HuH-7.5 (cell line): ENCODE data around the gene ZBTB20.

Experiments
- DNase-seq: peaks from one replicate; pipeline ENCODE4 v3.0.0; 2011; ENCODE audit warnings: low spot score

The ZBTB20 gene

DNA sequence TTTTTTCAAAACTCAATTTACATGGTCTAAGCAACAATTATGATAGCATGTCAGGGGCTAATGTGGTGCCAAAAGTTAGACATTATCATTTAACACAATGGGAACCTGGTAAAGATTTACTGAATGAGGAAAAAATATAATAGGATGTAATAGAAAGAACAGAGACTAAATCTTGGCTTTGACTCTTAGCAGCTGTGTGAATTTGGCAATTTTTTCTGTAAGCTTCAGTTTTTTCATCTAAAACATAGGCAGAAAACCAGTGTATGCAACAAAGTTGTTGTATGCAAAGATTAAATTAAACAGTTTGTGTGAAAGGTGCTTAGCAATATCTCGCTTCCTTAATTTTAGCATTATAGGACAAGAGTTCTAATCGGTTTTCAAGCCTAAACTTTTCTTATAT, 57.6 kb downstream of the ZBTB20 start:
- DNase-seq, result no peak

DNA sequence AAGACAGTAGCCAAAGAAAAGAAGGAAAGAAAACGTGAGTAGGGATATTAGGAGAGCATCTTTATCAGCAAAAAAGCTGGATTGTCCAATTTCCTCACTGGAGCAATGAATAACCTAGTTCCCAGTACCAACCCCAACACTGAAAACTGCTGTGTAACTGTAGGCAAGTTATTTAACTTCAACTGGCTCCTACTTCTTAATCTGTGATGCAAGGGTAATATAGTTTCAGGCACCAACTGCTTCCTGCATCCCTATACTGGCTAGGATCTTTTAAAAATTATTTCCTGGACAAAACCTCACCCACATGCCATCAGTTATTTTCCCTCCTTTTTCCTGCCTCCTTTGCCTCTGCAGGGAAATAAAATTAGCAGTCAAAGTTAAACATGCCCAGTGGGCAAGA, 59.6 kb downstream of the ZBTB20 start:
- DNase-seq, result no peak

DNA sequence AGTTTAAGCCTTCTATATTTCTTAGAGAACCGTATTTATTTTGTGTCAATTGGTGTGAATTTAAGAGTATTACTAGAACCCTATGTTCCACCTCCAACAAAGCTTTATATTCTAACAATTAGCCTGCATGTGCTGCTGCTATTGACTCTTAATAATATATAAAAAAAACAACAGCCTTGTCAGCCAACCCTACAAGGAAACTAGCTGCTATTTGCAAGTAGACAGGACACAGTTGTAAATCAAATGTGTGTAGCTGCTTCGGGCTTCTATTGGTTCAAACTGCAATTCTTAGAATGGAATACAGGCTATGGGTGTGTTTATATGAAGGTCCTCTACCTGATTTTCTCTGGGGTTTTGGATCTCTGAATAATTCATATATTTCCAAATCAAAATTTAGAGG, 60.7 kb downstream of the ZBTB20 start:
- DNase-seq, result no peak

DNA sequence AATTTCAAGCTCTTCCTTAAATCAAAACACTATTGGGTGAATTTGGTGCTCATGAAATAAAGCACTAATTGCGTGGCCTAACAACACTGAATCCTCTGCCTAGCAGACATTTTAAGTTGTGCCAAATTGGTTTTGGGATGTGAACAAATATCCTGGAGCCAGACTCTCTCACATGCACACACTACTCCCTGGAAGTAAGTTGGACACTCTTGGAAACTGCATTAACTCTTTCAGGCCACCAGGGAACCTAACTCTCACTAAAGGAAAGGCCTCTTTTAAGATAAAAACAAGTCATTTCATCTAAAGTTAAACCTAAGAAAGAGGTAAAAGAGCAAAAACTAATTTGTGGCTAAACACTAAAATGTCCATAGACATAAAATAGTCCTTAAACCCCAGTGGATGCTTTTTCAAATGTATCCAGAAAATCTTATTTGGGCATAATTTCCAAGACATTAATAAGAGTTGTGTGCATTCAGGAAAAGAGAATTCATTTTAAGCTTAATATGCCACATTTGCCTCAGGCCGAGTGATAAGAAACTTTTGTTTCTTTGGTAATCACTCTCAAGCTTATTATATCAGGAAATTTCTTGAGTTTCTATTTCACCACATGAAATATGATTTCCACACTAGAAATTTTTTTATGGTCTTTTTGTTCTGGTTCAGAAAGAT, 61.8 kb downstream of the ZBTB20 start:
- no peak for DNase-seq

DNA sequence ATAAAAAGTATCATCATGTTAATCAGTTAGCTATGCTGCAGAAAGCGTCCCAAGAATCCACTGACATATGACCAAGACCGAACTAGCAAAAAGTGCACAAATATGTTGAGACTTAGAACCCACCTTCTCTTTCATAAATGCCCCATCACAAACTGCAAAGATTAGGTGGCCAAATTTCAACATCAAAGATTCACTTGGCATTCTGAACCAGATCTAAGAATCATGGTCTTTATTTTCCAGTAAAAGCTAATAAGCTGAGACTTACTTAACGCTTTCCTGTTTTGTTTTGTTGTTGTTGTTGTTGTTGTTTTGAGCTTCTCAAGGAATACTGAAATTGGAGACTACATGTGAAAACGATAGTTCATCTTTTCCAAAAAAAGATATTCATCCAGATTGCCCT, 62.4 kb downstream of the ZBTB20 start:
- no peak for DNase-seq

DNA sequence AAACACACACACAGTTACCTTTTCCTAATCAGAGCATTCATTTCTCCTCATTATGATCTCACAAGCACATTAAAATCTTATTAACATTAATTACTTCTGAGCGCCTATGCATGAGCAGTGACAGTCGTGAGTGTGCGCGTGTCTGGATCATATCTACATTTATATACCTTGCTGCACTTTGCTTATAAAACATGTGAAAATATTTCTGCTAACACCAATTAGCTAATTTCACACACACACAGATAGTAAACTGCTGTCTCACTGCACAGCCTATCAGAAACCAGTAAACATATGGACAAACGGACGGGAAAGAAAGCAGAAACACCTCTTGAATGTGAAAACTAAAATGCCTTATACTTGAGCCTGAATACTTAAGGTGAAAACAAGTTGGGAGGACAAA, 64.8 kb downstream of the ZBTB20 start:
- DNase-seq, result no peak

DNA sequence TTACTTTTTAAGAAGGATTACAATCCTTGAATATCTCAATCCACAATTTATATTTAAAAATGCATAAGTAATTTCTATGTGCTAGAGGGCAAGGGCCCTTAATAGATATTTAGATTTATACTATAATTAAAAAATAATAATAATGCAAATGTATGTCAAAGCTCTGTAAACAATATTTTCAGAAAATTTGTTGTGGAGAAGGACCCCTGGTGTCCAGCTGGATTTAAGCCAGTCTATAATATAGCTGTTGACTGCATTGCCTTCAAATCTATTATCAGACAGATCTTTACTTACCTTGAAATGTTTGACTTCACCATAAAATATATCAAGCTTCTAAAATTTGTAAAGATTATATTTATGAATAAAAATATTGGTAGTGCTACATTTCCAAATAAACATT, 65.6 kb downstream of the ZBTB20 start:
- DNase-seq, result no peak

DNA sequence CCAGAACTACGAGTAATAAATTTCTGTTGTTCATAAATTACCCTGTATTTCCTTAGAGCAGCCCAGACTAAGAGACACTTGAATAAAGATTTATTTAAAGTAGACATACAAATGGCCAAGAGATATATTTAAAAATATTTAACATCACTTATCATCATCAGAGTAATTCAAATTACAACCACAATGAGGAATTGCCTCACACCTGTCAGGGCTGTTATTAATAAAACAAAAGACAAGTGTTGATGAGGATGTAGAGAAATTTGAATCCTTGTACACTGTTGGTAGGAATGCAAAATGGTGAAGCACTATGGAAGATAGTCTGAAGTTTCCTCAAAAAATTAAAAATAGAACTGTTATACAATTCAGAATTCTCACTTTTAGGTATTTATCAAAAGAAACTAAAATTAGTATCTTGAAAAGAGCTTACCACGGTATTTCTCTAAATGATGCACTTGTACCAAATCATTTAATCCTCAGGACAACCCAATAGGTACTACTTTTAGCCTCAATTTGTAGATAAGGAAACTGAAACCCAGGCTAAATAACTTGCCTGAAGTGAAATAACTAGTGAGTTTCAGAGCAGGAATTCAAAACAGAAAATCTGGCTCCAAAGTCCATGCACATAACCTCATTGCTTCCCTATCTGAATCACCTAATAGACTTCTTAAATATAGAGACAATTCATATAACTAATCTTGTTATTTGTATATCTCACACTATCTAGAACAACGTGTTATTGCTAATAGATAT, 69.4 kb downstream of the ZBTB20 start:
- DNase-seq, result no peak

DNA sequence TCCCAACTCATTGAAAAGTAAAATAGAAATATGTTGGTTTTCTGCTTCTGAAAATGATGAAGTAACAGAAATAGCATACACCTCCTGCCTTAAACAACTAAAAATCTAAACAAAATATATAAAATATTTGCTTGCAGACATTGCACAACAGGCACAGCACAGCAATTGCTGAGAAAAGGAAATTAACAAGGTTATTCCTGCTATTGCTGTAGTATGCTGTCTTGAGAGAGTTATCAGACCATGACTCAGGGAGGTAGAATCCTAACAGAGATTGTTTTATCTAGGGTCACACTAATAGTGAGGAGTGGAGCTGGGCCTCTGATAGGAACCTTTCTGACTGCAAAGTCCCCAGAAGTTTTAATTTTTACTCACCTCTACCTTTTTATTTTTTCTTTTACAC, 72.6 kb downstream of the ZBTB20 start:
- DNase-seq, result no peak

DNA sequence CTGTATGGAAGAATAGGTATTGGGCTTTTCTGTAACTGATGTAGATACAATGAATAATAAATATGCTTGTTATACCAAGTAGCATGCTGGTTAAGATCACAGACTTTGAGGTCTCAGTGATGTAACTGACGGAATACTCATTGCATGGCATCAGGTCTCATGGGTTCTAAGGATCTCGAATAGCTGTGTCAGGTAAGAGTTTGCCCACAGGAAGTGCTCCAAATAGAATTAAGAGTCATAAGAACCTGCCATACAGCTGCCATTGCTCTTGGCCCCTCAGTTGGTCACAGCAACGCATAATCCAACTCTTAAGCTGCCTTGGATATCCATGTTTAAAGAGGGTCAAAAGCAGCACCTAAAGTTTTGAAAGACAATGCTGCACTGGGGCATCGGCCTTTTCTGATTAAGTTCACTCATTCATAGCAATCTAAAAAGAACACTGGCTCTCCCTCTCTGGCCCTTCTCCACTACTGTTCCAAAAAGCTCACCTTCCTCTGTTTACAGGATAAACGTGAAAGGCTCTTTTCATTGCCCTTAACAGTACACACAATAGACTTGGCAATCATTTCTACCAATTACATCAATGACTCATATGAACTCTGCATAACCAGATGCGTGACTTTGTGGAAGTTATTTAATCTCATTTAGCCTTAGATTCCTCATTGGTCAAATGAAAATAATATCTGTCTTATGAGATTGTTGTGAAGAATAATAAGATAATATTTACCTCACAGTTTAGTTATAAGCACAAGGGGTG, 74.6 kb downstream of the ZBTB20 start:
- DNase-seq, result no peak

DNA sequence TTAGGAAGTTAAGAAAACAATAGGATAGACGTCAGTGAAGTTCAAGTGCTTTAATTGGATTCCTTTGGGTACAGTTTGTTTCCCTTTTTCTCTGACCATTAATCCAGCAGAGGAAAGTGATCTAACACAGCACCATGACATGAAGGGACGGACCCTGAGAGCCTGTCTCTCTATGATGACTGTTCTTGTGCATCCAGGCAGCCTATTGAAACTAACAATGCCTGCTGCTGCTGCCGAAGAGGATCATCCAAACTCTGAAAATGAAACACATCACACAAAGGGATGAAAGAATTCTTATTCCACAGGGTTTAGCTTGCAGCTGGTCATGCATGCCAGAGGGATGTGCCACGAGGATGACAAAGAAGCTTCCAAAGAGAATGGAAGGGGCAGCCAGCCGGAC, 75.5 kb downstream of the ZBTB20 start:
- DNase-seq, result no peak

DNA sequence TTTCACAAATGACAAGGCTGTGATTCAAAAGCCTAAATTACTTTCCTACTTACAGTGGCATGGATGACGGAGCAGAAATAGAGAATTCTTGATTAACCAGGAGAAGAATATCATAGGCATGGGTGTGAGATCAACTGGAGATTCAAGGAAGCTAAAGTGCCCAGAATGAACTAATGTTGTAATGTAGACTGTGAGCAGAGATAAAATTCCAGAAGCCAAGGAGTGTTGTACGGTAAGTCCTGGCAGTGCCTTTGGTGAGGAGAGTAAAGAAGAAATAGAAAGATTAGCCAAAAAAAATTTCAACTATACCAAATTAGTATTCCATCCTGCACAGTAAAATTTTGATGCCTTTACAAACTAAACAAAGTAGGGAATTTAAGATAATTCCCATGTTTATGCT, 75.9 kb downstream of the ZBTB20 start:
- no peak for DNase-seq

DNA sequence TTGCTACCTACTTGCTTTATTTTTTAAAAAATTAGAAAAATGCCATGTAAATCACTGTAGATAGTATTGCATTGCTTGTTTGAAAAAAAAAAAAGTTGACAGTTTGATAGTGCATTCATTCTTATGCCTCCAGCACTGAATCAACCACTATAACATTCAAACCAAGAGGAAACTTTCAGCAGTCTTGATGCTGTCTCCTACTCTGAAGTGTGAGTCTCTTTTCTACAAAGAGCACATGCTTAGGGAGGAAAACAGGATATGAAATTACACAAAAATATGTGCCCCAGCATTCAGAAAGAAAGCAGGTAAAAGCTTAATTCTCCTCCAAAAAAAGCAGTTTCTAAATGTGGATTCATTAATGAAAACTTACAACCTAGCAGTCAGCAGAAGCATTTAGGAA, 78.3 kb downstream of the ZBTB20 start:
- DNase-seq, result no peak

DNA sequence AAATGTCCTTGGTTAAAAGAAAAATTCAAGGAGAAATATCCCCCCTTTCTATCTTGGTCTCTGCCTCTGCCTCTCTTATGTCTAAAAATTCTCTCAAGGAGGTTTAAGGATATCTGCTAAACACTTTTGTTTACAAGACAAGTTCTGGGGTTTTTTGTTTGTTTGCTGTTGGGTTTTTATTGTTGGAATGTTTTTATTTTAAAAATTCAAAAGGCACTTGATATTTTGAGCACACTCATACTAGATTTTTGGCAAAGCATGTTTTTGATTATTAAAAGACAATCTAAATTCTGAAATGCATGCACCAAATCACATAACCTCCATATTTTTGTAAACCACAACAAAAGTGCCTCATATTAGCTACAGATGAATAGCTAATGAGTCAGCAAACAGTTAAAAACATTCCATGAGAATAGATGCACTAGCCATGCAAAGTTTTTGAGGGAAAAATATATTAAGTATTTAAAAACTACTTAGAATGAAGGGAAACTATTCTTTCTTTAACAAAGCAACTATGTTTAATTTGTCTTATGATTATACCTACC, 84.6 kb downstream of the ZBTB20 start:
- DNase-seq, result no peak

DNA sequence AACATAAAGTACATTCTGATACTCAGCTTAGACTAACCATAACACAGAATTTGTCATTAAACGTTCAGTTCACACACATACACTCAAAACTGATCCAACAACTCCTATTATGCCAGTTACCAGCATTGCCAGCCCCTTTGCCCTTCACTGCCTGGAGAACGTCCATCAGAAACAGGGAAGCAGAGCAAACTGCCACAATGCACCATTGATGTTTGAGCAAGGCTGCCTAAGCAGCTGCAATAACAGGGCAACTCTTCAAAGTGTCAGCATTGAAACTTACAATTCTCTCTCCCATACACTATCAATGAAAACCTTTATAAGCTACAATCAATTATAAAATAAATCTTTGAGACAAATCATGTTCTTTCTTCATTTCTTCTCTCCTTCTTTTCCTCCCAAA, 85.1 kb downstream of the ZBTB20 start:
- DNase-seq, result no peak

DNA sequence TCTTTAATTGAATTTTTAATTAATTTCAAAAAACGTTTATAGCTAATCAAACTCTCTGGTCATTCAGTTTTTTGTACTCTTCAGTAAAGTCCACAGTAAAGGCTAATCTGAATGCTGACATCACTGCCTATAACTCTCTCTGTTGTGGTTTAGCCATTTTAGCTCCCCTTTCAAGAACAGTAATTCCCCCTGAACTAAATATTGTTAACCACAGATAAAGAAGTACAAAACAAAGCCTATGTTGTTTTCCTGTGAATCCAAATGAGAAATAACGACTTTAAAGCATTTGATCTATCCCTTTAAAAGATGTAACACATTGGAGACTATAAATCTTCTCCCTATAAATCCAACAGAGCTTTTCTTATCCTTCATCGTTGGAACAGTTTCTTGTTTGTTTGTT, 94.2 kb downstream of the ZBTB20 start:
- no peak for DNase-seq

DNA sequence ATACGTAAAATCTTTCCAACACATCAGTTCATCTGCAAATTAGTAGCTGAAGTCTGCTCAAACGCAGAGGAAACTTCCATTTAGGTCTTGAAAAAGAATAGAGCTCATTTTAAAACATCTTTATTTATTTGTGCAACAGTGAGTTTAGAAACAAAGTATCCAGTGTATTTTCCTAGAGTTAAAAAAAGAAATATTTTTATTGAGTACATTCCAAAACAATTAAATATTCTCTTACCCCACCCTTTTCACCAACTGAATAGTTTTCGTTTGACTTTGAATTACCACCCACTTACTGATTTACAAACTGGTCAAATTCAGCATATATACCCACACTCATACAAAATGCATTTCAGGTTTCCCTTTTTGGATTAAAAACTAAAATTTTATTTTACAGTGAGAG, 104.7 kb downstream of the ZBTB20 start:
- no peak for DNase-seq

DNA sequence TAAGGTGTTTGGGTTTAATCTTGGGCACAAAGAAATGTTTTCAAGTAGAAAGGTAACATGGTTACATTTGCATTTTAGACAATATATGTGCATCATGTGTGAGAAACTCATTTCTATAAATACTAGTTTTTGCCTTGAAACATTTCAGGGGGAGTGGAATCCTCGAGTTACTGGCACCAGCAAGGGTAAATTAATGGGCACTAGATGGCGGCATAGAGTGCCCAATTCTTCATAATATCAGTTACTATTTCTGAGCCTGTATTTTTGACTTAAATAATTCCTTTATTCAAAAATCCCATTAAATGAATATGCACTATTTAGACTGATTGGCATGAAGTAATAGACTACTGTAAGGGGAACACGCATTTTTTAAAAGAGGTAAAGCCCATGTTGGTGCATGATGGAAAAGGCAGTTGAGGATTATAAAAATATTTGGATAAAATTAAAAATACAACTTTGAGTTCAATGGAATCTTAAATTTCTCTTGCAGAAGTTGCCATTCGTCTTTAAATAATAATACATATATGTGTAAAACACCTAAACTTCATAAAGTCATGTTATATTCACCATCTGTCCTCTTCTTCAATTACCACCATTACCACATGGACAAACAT, 106.3 kb downstream of the ZBTB20 start:
- peak; percentile 11 for DNase-seq

DNA sequence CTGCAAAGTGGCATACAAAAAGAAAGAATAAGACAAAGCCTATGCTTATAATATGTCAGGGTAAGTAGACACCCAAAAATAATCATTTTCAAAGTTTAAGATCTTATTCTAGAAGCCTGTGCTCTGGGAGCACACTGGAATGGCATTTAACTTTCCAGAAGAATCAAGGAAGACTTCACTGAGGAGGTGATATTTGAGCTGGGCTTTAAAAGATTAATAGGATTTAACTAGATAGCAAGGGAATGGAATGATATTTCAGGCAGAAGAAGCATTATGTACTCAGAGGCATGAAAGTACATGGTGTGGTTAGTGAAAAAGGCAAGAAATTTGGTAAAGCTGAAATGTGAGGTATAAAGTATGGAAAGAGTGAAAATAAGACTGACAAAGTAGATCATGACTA, 106.8 kb downstream of the ZBTB20 start:
- DNase-seq, result no peak

DNA sequence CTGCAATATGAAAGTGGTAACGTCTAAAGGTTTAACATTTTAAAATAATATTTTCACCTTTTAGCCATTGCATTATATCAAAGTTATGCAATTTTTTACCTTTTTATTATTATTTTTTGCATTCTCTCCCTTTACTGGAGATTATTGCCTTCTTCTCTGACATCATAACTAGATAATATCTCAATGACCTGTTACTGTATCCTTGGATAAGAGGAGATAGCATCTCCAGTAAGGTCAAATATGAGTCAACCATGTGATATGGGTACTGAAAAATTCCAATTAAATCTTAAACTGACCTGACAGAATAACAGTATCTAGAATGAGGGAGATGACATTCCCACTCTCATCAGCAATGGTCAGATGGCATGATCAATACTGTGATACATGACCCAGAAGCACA, 108.3 kb downstream of the ZBTB20 start:
- DNase-seq, result no peak

DNA sequence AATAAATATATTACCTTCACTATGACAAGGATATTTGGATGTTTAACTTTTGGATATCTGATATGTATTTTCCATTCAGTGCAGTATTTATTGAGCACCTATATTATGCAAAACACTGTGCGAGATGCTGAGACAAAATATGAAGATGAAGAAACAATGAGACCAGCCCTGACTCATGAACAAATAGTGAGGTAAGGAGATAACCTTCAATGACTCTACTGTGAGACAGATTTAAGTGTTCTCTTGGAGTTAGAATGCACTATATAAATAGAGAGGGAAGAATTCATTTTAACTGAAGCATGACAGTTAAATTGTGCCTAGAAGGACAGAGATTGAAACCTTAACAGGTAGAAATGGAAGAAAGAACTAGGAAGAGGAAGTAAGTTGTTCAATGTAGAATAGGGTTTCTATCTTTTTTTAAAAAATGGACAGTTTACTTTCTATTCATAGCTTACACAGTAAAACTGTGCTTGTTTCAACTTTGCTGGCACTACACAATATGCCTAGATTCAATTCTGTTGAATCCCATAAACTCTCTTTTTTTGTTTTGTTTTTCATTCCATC, 124.2 kb downstream of the ZBTB20 start:
- DNase-seq, result no peak

DNA sequence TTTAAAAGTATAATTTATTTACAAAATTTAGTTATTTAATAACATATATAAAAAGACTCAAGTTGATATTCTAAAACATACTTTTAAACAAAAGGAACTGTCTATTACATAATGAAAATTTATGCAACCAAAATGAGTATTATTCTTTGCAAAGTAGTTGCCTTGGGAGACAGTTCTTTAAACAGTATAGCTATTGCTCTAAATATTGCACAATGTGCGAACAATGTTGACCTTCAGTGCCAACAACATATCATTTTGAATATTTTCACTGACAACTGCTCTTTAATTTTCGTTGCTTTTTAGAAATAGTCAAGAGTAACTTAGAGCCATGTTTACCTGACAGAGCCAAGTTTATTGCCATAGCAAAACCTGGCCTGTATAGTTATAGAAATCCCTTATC, 124.9 kb downstream of the ZBTB20 start:
- no peak for DNase-seq
